ENCODE results near the gene CTCF. TPM values are rescaled to one million over a fixed set of nuclear protein-coding genes. Genes with fewer than 3 reads are reported as not detected.
A peak's percentile ranks its signal among the peaks of the same experiment; 100 is the strongest.

The CTCF gene
- total RNA-seq, 2 donors from 2014 or later: 37.0 to 47.3 TPM

- TF ChIP-seq, protein P1, sequence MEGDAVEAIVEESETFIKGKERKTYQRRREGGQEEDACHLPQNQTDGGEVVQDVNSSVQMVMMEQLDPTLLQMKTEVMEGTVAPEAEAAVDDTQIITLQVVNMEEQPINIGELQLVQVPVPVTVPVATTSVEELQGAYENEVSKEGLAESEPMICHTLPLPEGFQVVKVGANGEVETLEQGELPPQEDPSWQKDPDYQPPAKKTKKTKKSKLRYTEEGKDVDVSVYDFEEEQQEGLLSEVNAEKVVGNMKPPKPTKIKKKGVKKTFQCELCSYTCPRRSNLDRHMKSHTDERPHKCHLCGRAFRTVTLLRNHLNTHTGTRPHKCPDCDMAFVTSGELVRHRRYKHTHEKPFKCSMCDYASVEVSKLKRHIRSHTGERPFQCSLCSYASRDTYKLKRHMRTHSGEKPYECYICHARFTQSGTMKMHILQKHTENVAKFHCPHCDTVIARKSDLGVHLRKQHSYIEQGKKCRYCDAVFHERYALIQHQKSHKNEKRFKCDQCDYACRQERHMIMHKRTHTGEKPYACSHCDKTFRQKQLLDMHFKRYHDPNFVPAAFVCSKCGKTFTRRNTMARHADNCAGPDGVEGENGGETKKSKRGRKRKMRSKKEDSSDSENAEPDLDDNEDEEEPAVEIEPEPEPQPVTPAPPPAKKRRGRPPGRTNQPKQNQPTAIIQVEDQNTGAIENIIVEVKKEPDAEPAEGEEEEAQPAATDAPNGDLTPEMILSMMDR (IDR thresholded peaks at IDR 0.05): no peak
- Histone ChIP-seq H3K36me3 (no peaks in the 10 kb centered on the region), H3K9me3 (no peaks in the 10 kb centered on the region), H3K4me1 (peaks cover 14% of the 10 kb centered on the region), H3K27me3 (peaks cover 5% of the 10 kb centered on the region), H3K4me3 (no peak overlapping the region), H3K9ac (ENCODE audit: low read depth in 2 of 2, low read length in 2 of 2) (no peak overlapping the region), H3K27ac (no peak overlapping the region)
- intact Hi-C loops (cut with DNase I): loop anchor here (10.0 kb wide), 1 partner anchor 139 kb away; the partner anchor contains the start of genes ACD, C16orf86, ENKD1 and PARD6A
- DNase-seq: no peak
These were observed 36.1 kb upstream of the CTCF start for GRCh38 chr16:67526149-67526791.

DNA sequence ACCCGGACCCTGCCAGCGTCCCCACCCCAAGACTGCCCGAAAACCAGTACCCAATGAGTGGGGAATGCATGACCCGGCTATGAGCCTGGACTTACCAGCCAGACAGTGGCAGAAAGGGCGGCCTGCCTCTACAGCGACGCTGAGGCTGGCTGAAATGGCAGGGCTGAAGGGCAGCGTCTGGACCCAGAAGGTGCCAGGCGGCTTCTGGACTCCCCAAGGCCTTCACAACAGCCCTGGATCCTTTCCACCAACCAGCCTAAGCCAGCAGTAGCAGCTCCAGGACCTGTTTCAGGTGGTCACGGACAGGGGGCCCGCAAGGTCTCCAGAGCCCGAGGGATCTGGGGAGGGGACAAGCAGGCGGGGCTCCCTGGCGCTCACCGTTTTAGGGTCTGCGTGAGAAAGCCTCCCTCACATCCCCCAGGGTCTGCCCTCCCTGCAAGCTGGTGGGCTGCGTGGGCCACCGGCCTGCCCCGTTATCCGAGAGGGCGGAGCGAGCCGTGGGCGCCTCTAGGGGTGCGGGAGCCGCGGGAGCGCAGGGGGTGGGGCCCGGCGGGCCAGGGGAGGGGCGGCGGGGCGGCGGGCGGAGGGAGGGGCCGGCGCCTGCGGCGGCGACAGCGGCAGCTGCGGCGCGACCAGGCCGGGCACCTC, 34.0 kb upstream of the CTCF start, which contains the start of gene RIPOR1:
RIPOR1 (plus strand) TSS at position 608 of the 648 bp plus-strand sequence. CDS start 9,618 bp downstream, outside the sequence.
- intact Hi-C loops (cut with DNase I): loop anchor here (10.0 kb wide), 1 partner anchor 136 kb away; the partner anchor contains the start of genes ACD, C16orf86, ENKD1 and PARD6A
- peak; percentile 61 for DNase-seq
- Histone ChIP-seq H3K4me1 (peaks cover 14% of the 10 kb centered on the region), H3K4me3 (peak within 1 kb of the TSS; percentile 62), H3K9ac (ENCODE audit: low read depth in 2 of 2, low read length in 2 of 2) (peak within 1 kb of the TSS; percentile 83 to 92), H3K36me3 (no peaks in the 10 kb centered on the region), H3K9me3 (no peaks in the 10 kb centered on the region), H3K27ac (peak within 1 kb of the TSS; percentile 72), H3K27me3 (peaks cover 5% of the 10 kb centered on the region)
- TF ChIP-seq, protein P1 (IDR thresholded peaks at IDR 0.05): no peak

GRCh38 chr16:67528870-67529581, 33.3 kb upstream of the CTCF start:
- intact Hi-C loops (cut with DNase I): loop anchor here (10.0 kb wide), 1 partner anchor 136 kb away; the partner anchor contains the start of genes ACD, C16orf86, ENKD1 and PARD6A
- TF ChIP-seq, protein P1 (IDR thresholded peaks at IDR 0.05): no peak

GRCh38 chr16:67529582-67530012, 32.7 kb upstream of the CTCF start:
- TF ChIP-seq, protein P1 (IDR thresholded peaks at IDR 0.05): no peak
- peak overlapping the region; percentile 83 to 92 for H3K9ac ChIP-seq (ENCODE audit: low read depth in 2 of 2, low read length in 2 of 2)
- peak overlapping the region; percentile 62 for H3K4me3 ChIP-seq
- no peaks in the 10 kb centered on the region for H3K9me3 ChIP-seq
- H3K4me1 ChIP-seq: peaks cover 14% of the 10 kb centered on the region
- no peaks in the 10 kb centered on the region for H3K36me3 ChIP-seq
- intact Hi-C loops (cut with DNase I): loop anchor here (10.0 kb wide), 1 partner anchor 135 kb away; the partner anchor contains the start of genes ACD, C16orf86, ENKD1 and PARD6A
- peaks cover 5% of the 10 kb centered on the region for H3K27me3 ChIP-seq
- peak overlapping the region; percentile 72 for H3K27ac ChIP-seq
- DNase-seq: no peak

More at GRCh38 chr16:67528870-67529581, 33.3 kb upstream of the CTCF start:
- no peaks in the 10 kb centered on the region for H3K36me3 ChIP-seq
- no peaks in the 10 kb centered on the region for H3K9me3 ChIP-seq
- peak overlapping the region; percentile 62 for H3K4me3 ChIP-seq
- H3K27ac ChIP-seq: peak overlapping the region; percentile 72
- peak; percentile 50 for DNase-seq
- peaks cover 5% of the 10 kb centered on the region for H3K27me3 ChIP-seq
- H3K4me1 ChIP-seq: peaks cover 14% of the 10 kb centered on the region
- peak overlapping the region; percentile 83 to 92 for H3K9ac ChIP-seq (ENCODE audit: low read depth in 2 of 2, low read length in 2 of 2)
